GM19328 (cell line): ENCODE results near the gene RALGDS.
"Not testable (repeated sequence)": the region's sequence is repeated elsewhere in the genome, so short reads cannot be mapped to it uniquely, and the experiment has no call there.

ENCODE experiments used
- ATAC-seq: cut with Tn5 transposase; IDR thresholded peaks from one replicate; pipeline ENCODE4 v1.9.1; 2021; ENCODE audit warnings: mild to moderate bottlenecking, moderate library complexity; ENCODE audit not compliant: unreplicated experiment

The RALGDS gene

DNA sequence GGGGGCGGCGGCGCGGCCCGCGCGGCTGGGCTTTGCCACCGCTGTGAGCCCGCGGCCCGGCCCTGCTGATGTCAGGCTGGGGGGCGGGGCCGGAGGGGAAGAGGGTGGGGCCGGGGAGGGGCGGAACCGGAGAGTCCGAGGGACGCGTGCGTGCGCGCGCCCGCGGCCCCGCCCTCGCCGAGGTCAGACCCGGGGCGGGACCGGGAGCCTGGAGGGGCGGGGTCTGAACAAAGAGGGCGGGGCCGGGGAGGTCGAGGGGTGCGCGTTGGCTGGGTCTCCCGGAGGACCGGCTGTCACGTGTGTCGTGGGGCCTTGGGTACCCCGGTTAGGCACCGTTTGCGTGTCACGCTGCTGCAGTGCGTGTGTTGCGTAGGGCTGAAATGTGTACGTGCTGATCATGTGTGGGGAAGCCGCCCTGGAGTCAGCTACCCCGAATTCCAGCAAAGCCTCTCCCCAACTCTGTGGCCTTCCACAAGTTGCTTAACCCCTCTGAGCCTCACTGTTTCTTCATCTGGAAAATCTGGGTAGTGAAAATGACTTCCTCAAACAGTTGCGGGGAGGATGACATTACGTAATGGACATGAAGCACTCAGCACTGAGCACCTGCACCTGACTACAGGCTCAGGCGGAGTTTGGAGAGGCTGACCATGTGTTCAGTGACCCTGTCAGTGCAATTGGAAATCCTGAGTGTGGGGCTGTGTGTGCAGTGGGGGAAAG is at the start of gene RALGDS:
RALGDS (minus strand) TSS at position 43 of the 717 bp plus-strand sequence. CDS start 86 bp downstream, outside the sequence.
- peak; percentile 57 for ATAC-seq

DNA sequence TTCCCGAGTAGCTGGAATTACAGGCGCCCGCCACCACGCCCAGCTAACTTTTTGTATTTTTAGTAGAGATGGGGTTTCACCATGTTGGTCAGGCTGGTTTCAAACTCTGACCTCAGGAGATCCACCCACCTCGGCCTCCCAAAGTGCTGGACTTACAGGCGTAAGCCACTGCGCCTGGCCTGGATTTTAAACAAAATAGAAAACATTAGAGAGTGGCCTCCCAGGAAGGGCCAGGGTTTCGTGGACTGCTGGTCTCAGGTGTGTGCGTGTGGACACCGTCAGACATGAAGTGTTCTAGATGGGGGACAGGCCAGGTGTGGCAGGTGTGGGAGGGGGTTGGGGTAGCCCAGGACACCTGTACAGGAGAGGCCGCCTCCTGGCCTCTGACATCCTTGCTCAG is 49.7 kb upstream of the RALGDS start:
- ATAC-seq: no peak

GRCh38 chr9:133169687-133170086 is 48.6 kb upstream of the RALGDS start:
- not testable (repeated sequence) for ATAC-seq

DNA sequence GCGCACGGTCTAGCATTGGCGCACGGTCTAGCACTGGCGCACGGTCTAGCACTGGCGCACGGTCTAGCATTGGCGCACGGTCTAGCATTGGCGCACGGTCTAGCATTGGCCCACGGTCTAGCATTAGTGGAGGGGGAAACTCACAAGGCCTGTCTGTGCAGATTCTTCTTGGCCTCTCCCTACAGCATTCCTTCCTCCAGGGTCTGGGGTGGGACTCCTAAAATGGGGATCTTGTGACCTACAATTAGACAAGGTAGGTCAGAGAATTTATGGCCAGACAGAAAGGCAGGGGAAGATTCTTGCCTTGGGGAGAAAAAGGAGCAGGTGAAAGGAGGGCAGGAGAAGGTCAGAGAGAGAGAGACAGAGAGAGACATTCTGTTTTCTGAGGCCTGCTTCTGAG is 48.1 kb upstream of the RALGDS start:
- no peak for ATAC-seq

DNA sequence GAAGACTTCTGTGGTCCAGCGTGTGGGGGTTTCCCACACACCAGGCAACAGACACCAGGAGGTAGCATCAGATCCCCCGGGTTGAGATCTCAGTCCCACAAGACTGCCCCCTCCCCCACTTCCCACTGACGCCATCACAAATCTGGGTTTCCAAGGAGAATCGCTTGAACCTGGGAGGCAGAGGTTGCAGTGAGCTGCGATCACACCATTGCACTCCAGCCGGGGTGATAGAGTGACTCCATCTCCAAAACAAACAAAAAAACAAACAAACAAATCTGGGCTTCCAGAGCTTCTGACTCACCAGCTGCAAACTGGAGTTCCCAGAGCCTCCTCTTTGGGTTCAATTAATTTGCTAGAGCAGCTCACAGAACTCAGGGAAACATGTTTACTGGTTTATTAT is 47.4 kb upstream of the RALGDS start:
- ATAC-seq: no peak

GRCh38 chr9:133167769-133168168 is 46.7 kb upstream of the RALGDS start:
- no peak for ATAC-seq

DNA sequence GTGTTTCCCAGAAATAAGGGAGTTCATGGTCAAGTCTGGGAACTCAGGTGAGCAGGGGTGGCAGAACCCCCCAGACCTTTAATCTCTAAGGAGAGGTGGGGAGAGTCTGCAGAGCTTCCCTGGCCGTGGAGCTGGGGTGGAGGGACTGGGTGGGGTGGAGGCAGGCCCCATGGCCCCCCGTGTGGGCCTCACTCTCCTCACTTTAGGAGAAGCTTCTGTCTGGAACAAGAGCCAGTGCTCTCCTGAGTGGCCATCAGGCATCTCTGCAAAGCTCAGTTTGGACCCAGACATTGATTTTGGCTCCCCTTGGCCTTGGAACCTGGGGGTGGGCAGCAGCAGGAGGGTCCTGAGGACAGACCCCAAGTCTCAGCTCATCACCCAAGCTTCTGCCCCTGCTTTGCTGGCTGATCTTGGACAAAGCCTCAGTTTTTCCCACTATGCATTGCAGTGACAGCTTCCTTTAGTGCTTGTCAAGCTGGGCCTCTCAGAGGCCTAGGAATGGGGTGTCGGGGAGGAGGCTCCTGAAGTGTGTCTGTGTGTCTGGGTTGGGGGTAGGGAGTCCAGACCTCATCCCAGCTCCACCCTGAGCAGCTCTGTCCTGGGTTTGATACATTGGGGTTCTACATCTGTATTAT is 46.2 kb upstream of the RALGDS start:
- ATAC-seq: no peak

- no peak for ATAC-seq
Observed at GRCh38 chr9:133166392-133166791, 45.4 kb upstream of the RALGDS start.

DNA sequence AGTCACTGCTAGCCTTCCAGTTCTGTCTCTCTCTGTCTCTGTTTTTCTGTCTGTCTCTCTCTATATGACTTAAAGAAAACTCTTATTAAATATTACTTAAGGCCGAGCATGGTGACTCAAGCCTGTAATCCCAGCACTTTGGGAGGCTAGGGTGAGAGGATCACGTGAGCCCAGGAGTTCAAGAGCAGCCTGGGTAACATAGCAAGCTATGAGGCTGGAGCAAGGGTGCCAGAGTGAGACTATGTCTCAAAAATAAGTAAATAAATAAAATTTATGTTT is 44.4 kb upstream of the RALGDS start:
- no peak for ATAC-seq

DNA sequence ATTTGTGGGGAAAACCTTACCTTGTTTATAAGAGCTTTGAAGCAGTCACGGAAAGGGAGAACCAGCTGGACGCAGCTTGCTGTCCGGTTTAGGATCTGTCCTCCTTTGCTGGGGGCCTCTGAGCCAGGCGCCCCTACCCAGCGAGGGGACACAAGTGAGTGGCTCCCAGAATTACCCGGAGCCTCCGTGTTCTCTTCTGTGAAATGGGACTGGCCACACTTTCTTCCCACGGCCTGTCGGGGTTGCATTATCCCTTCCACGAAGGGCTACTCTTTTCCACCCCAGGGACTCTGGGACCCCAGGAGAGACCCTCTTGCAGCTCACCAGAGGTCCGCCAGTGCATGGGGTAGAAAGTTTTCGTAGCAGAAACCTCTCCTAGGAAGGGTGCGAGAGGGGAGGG is 43.2 kb upstream of the RALGDS start:
- no peak for ATAC-seq

- no peak for ATAC-seq
Observed at GRCh38 chr9:133163504-133164172, 42.6 kb upstream of the RALGDS start, which contains the start of gene GBGT1. TSS of gene GBGT1 (minus strand) at chr9:133163914. CDS start at chr9:133162412, 1,502 bp downstream.

- ATAC-seq: no peak
Observed at GRCh38 chr9:133162861-133163503, 41.9 kb upstream of the RALGDS start.

- no peak for ATAC-seq
Observed at GRCh38 chr9:133161547-133161950, 40.5 kb upstream of the RALGDS start.

GRCh38 chr9:133160742-133161546 is 39.9 kb upstream of the RALGDS start:
- ATAC-seq: no peak

DNA sequence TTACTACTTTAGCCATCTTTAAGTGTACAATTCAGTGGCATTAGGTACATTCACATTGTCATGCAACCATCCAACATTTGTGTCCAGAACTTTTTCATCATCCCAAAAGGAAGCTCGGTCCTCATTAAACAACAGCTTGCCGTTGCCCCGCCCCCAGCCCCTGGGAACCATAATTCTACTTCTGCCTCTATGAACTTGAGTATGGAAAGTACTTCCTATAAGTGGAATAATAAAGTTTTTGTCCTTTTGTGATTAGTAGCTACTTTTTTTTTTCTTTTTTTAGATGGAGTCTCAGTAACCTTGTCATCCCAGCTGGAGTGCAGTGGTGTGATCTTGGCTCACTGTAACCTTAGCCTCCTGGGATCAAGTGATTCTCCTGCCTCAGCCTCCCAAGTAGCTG is 37.7 kb upstream of the RALGDS start:
- ATAC-seq: no peak

DNA sequence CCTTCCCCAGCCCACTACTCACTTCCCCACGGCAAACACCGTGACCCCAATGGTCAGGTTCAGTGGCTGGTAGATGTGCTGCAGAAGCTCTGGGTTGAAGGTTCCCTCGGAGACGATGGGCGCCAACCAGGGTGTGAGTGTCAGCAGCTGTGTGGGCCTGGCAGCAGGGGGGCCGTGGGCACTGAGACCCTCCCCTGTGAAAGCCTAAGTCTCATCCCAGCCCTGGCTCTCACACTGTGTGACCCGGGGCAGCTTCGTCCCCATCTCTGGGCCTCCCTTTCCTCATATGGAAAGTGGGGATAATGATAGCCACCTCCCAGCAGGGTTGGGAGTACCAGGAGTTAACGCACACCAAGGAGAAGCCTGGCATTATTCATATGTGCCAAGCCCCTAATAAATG is 34.1 kb upstream of the RALGDS start:
- no peak for ATAC-seq

DNA sequence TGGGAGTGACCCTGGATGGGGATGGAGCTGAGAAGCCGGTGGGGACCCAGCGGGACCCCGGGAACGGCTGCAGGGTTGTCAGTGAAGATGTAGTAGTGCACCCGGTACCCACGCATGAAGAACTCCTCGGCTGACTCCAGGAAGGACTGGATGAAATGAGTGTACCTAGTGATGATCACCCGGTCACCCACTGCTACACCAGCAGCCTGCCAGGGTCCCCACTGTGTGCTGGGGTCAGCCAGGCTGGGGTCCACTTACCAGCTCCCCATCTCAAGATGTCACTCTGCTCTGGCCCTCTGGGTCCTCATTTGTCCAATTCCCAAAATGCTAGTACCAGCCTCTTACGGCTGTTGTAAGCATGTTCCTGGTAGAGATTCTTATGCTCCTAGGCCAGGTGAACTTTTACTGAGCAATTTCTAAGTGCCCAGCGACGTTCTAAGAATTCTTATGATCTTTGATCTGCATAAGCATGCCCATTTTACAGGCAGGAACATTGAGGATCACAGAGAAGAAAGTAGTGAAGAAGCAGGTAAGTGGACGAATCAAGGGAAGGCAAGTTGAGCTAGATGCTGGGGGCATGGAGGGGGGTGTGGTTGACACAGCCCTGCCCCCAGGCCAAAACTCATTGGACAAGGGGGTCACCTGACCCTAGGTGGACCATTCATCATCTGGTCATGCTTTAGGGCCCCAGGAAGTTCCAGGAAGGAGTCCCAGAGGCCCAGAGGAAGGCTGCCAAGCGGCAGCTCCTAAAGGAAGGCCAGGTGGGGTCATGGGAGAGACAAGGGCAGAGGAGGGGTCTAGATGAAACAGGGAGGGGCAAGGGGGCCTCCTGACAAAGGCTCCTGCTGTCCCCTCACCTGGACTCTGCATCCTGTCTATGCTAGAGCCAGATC is 33.3 kb upstream of the RALGDS start:
- no peak for ATAC-seq

GRCh38 chr9:133153227-133154096 is 32.4 kb upstream of the RALGDS start:
- ATAC-seq: no peak
